Epidermal melanocyte (primary cell): Measurements from ENCODE around the gene CEP41.

Experiments
- DNase-seq: peaks from one replicate; pipeline ENCODE4 v3.0.0; 2011; ENCODE audit warnings: low spot score; ENCODE audit not compliant: insufficient read length

Gene CEP41

DNA sequence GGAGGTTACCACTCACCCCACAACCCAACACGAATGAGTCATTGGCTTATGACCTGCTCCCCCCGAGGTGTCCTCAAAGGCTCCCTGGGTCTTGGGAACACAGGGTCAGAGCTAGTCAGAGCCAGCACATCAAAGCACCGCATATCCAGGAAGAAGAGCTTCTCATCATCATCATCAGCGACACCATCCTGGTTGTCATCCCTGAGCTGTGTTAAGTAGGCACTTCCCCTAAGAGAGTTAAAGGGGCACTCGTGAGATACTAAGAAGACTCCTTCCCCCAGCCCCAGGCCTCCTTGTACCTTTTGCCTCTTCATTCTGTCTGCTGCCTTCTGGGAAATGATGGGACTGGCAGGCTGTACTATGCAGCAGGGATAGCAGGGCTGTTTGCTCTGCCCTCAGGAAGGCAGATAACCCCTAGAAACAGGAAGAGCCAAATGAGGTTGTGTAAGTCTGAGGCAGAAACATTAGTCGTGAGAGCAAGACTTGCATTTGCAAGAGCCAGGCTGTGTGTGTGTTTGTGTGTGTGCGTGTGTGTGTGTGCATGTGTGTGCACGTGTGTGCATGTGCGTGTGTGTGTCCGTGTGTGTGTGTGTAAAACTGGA is 71.6 kb downstream of the CEP41 start:
- no peak for DNase-seq

DNA sequence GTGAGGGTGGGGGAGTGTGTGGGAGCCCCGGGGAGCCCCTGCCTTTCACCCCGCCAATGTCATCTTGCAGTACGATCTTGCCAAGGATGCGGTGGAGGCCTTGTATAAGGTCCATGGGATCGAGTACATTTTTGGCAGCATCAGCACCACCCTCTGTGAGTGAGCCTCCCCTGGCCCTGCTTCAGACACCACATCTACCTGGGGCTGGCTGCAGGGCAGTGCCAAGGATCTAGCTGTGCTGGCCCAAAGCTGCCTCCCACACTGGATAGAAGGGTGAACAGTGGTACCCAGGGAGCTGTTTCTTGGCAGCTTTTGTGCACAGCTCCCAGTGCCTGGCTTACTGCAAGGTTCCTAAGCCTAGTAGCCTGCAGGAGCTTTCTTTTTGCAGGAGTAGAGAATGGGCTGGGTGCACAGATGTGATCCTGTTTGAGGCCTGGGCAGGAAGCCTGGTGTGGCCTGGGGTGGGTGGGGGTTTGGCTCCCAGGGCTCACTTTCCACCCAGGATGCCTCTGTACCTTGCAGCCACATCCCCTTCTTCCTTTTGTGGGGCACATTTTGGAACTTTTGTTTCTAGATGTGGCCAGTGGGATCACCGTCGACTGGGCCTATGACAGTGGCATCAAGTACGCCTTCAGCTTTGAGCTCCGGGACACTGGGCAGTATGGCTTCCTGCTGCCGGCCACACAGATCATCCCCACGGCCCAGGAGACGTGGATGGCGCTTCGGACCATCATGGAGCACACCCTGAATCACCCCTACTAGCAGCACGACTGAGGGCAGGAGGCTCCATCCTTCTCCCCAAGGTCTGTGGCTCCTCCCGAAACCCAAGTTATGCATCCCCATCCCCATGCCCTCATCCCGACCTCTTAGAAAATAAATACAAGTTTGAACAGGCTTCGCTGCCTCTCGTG is 72.7 kb downstream of the CEP41 start:
- no peak for DNase-seq

GRCh38 chr7:130367088-130367755 is 73.6 kb downstream of the CEP41 start:
- DNase-seq: no peak

- DNase-seq: no peak
Measured at GRCh38 chr7:130366564-130366963, 74.3 kb downstream of the CEP41 start.

DNA sequence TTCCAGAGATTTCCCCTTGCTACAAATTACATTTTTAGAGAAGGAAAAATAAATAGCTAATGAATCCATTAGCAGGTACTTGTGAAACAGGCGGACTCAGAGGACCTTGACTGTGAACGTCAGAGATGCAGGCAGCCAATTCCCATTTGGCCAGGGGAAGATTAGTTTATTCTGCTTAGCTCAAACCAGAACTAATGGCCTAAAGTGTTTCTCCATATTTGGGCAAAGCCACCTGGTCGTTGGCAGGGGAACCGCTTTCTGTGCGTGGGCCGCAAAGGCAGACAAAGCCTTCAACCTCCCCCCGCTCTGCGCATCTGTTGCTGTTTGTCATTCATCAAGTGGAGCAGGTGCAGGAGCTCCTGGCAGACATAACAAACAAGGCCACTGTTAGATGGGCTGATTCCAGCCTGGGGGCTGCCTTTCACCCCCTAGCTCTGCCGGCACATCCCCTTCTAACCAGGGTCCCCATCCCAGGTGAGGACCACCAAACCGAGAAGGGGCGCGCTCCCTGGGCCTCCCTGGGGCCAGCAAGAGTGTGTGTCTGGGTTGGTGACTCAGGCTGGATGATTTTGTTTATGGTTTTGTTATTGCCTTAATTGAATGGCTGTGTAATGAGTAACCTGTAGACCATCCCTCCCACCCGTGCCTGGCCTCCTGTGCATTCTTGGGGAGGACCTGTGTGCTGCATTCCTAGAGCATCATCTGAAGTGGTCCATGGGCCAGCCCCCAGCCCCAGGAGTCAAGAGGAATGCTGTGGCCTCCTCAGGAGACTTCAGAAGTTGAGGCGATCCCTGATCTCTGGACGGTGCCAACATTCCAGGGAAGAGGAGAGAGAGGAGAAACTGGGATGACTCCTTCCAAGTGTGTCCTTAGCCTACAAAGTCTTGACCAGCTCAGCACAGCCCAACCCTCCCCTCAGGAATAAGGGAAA is 75.0 kb downstream of the CEP41 start:
- no peak for DNase-seq

GRCh38 chr7:130365088-130365487 is 75.7 kb downstream of the CEP41 start:
- no peak for DNase-seq

GRCh38 chr7:130364451-130364850 is 76.4 kb downstream of the CEP41 start:
- no peak for DNase-seq

DNA sequence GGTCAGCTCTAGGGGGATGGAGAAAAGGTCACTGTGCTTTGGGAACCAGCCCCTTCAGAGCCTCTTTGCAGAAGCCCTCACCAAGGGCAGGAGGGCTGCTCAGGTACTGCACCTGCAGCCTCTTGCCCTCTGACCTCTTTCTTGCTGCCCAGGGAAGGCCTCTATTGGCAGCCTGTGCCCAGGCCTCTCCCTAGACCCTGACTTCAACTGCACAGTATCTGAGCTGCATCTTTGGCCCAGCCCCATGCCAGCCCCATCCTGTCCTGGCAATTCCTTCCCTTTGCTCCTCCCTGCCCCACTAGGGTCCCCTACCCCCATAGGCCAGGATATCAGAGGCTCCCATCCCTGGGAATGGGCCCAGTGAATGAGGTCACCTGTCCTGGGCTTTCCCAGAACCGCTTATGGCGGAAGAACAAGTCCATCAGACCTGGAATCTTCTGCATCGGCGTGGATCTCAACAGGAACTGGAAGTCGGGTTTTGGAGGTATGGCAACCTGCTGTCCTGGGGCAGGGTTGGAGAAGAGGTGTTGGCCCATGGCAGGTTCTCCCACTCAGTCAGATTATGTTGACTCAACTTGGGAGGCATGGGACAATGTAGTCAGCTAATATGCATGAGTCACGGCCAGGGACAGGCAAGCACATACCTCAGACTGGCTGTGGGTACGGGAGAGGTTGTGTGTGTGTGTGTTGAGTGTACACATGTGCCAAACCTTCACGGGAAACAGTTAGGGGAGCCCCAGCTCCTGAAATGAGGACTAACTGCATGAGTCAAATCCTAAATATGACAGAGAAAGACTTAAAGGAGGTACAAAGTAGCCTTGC is 77.6 kb downstream of the CEP41 start:
- no peak for DNase-seq

DNA sequence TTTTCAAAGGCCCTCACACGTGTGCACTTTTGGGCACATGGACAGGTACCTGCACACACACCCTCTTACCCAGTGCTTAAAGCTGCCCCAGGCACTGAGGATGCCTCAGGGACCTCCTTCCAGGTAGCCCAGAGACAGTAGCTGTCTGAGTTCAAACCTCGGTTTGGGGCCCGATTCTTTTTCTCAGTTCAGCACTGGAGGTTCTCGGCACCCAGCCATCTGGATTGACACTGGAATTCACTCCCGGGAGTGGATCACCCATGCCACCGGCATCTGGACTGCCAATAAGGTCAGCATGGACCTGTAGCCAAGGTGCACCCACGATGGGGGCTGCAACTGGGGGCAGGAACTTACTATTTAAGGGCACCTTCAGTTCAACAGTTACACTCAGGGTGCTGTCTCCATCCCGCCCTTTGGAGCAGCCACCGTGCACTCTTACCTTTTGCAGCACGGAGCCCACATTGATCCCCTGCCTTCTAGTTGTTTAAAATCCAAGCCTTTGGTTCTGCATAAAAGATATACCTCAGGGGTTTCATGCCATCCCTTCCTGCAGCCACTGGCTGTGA is 78.5 kb downstream of the CEP41 start:
- DNase-seq: no peak

GRCh38 chr7:130361681-130362080 is 79.1 kb downstream of the CEP41 start:
- no peak for DNase-seq

DNA sequence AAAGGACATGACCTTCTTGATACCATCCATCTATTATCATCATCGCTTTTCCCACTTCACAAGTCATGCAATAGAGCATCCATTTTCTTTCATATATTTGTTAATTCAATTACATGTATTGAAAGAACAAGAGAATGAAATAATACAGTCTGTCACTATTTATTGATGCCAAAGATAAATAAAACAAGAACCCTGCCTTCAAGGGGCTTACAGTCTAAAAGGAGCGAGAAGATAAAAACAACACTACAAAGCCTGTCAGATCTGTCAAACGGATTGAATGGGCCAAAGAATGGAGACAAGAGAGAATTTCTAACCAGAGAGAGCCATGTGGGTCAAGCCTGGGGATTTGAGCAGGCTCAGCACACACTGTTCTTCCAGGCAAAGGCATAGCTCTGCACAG is 80.3 kb downstream of the CEP41 start:
- no peak for DNase-seq

DNA sequence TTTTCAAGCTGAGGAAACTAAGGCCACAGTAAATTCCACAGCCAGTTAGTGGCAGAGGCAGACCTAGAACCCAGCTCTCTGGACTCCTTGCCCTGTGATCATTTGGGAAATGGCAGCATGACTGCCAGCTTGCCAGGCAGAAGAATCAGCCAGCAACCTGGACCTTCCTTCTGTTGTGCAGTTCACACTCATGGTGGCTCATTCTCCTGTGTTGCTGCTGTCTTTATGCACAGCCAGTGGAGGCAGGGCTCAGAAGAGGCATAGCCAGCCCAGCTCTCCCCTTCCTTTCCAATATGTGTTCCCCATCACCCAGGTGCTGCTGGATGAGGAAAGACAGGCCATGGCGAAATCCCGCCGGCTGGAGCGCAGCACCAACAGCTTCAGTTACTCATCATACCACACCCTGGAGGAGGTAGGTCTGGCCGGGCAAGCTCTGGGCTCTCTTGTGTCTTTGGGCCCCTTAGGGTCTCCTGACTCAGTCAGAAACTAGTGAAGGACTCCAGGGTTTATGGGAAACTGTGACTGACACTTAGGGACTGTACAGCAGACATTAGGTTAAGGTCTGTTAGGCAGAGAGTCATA is 81.4 kb downstream of the CEP41 start:
- no peak for DNase-seq

- DNase-seq: no peak
Measured at GRCh38 chr7:130358471-130358870, 82.3 kb downstream of the CEP41 start.

DNA sequence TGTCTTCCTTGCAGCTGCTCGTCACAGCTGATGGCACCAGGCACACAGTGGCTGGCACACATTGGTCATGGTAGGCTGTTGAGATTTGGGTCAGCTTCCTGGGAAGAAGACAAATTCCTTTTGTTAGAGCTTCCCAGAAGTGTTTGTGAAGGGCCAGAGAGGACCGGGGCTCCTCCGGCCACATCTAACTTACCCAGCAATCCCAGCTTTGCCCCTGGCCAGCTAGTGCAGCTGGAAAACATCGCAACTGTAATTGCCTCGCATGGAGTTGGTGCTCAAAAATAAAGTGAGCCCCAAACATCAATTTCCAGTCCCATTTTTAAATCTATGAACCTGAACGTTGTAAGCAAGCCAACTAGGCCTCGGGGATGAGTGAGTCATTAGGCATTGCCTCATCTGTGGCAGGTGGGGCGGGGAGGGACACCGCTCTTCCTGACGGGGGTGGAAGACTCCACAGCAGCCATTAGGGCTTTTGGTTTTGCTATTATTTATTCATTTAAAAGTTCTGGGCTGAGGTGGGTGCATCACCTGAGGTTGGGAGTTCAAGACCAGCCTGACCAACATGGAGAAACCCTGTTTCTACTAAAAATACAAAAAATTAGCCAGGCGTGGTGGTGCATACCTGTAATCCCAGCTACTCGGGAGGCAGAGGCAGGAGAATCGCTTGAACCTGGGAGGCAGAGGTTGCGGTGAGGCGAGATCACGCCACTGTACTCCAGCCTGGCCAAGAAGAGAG is 83.8 kb downstream of the CEP41 start:
- DNase-seq: no peak

- DNase-seq: peak; percentile 61
Measured at GRCh38 chr7:130356121-130356875, 84.5 kb downstream of the CEP41 start.

- DNase-seq: no peak
Measured at GRCh38 chr7:130353196-130353595, 87.6 kb downstream of the CEP41 start.

- peak; percentile 42 for DNase-seq
Measured at GRCh38 chr7:130352194-130353074, 88.4 kb downstream of the CEP41 start.
